ENCODE measurements around the gene SSBP1. TPM values are rescaled to one million over a fixed set of nuclear protein-coding genes. Genes with fewer than 3 reads are reported as not detected.
"Not testable (repeated sequence)": the region's sequence is repeated elsewhere in the genome, so short reads cannot be mapped to it uniquely, and the experiment has no call there.

SSBP1 gene
- total RNA-seq, 4 donors from 2014 or later = 87.5 to 109 (median 90.8) TPM

- no peak for TF ChIP-seq POLR2A (IDR thresholded peaks at IDR 0.05)
- no peak for TF ChIP-seq CTCF (IDR thresholded peaks at IDR 0.05)
- WGBS, 2 donors = 47 to 65% methylated on average over 11 of the region's 11 CpGs
- peak overlapping the region; percentile 77 for H3K4me3 ChIP-seq (ENCODE audit: low read depth, poor library complexity, severe bottlenecking)
- intact Hi-C loops (cut with DNase I; ENCODE audit: low total_unique reads) = no loop called here
- peak in 1 of 2 donors; percentile 16 for DNase-seq (ENCODE audit: low spot score in 2 of 2)
These were observed 881 bp upstream of the SSBP1 start for GRCh38 chr7:141737118-141737835.

- WGBS, 2 donors = 0 to 2% methylated on average over 6 of the region's 6 CpGs
- DNase-seq (ENCODE audit: low spot score in 2 of 2) = no peak
- H3K4me3 ChIP-seq (ENCODE audit: low read depth, poor library complexity, severe bottlenecking) = peak overlapping the region; percentile 77
- no peak for TF ChIP-seq POLR2A (IDR thresholded peaks at IDR 0.05)
- intact Hi-C loops (cut with DNase I; ENCODE audit: low total_unique reads) = no loop called here
These were observed 445 bp downstream of the SSBP1 start for GRCh38 chr7:141738592-141739013.

- 62 to 71% methylated on average over 3 of the region's 3 CpGs for WGBS, 2 donors
- no peak for DNase-seq (ENCODE audit: low spot score in 2 of 2)
- intact Hi-C loops (cut with DNase I; ENCODE audit: low total_unique reads) = no loop called here
- H3K4me3 ChIP-seq (ENCODE audit: low read depth, poor library complexity, severe bottlenecking) = no peak overlapping the region
- TF ChIP-seq CTCF (IDR thresholded peaks at IDR 0.05) (no peak), POLR2A (IDR thresholded peaks at IDR 0.05) (no peak)
These were observed 1.1 kb downstream of the SSBP1 start for GRCh38 chr7:141739250-141739649.

GRCh38 chr7:141742229-141742628 lies 4.1 kb downstream of the SSBP1 start:
- TF ChIP-seq CTCF (IDR thresholded peaks at IDR 0.05) (no peak), POLR2A (IDR thresholded peaks at IDR 0.05) (no peak)
- intact Hi-C loops (cut with DNase I; ENCODE audit: low total_unique reads) = no loop called here
- 96 to 100% methylated on average over 1 of the region's 1 CpG for WGBS, 2 donors
- no peak for DNase-seq (ENCODE audit: low spot score in 2 of 2)
- no peak overlapping the region for H3K4me3 ChIP-seq (ENCODE audit: low read depth, poor library complexity, severe bottlenecking)

GRCh38 chr7:141744131-141744530 lies 6.0 kb downstream of the SSBP1 start:
- 69 to 71% methylated on average over 2 of the region's 2 CpGs for WGBS, 2 donors
- no peak for TF ChIP-seq POLR2A (IDR thresholded peaks at IDR 0.05)
- TF ChIP-seq CTCF (IDR thresholded peaks at IDR 0.05) = no peak
- intact Hi-C loops (cut with DNase I; ENCODE audit: low total_unique reads) = no loop called here
- H3K4me3 ChIP-seq (ENCODE audit: low read depth, poor library complexity, severe bottlenecking) = no peak overlapping the region
- no peak for DNase-seq (ENCODE audit: low spot score in 2 of 2)

- DNase-seq (ENCODE audit: low spot score in 2 of 2) = no peak
- intact Hi-C loops (cut with DNase I; ENCODE audit: low total_unique reads) = no loop called here
- TF ChIP-seq POLR2A (IDR thresholded peaks at IDR 0.05) = no peak
- TF ChIP-seq CTCF (IDR thresholded peaks at IDR 0.05) = no peak
- WGBS, 2 donors = 97 to 99% methylated on average over 2 of the region's 2 CpGs
- H3K4me3 ChIP-seq (ENCODE audit: low read depth, poor library complexity, severe bottlenecking) = no peak overlapping the region
These were observed 10.2 kb downstream of the SSBP1 start for GRCh38 chr7:141748396-141748795.

- intact Hi-C loops (cut with DNase I; ENCODE audit: low total_unique reads); DNase-seq (ENCODE audit: low spot score in 2 of 2): not testable (repeated sequence)
- 98 to 99% methylated on average over 10 of the region's 10 CpGs for WGBS, 2 donors
These were observed 13.7 kb downstream of the SSBP1 start for GRCh38 chr7:141751904-141752303.

More at GRCh38 chr7:141751904-141752303, 13.7 kb downstream of the SSBP1 start:
- not testable (repeated sequence) for H3K4me3 ChIP-seq (ENCODE audit: low read depth, poor library complexity, severe bottlenecking)
